HCT116 (cell line): ENCODE data around the gene EARS2.

ENCODE experiments used
- ATF3 ChIP-seq: IDR thresholded peaks from 2 replicates; pipeline ENCODE4 v1.6.1; 2012
- CBX3 ChIP-seq: IDR thresholded peaks from 2 replicates; pipeline ENCODE4 v1.6.1; 2012; ENCODE audit warnings: low read depth
- CEBPB ChIP-seq: IDR thresholded peaks from 2 replicates; pipeline ENCODE4 v1.6.1; 2012; ENCODE audit warnings: low read depth
- CTCF ChIP-seq, 3 experiments: fragments of 200-600 bp in 1 of 3; sonication (generic) in 1 of 3; IDR thresholded peaks in 2 of 3; conservative IDR thresholded peaks in 1 of 3; 2 replicates each; pipeline ENCODE4 v1.5.1; 2012 to 2017; ENCODE audit warnings: low read depth in 2 of 3, low read length in 2 of 3, antibody characterized with exemption in 1 of 3, borderline replicate concordance in 1 of 3, control low read depth in 1 of 3, mild to moderate bottlenecking in 1 of 3, mixed read lengths in 1 of 3, mixed run types in 1 of 3, moderate library complexity in 1 of 3; ENCODE audit not compliant: insufficient read depth in 1 of 3
- EGR1 ChIP-seq: IDR thresholded peaks from 2 replicates; pipeline ENCODE4 v1.6.1; 2012; ENCODE audit warnings: low read depth
- EZH2 ChIP-seq: fragments of 200-600 bp; sonication (generic); IDR thresholded peaks from 2 replicates; pipeline ENCODE4 v1.6.1; 2017; ENCODE audit warnings: antibody characterized with exemption, mixed run types
- JUND ChIP-seq: IDR thresholded peaks from 2 replicates; pipeline ENCODE4 v1.6.1; 2012
- MAX ChIP-seq: IDR thresholded peaks from 2 replicates; pipeline ENCODE4 v1.6.1; 2012
- POLR2A ChIP-seq: IDR thresholded peaks from 2 replicates; pipeline ENCODE4 v1.7.0; 2011; ENCODE audit warnings: borderline replicate concordance; ENCODE audit not compliant: insufficient read depth, insufficient read length; ENCODE audit errors: extremely low read depth
- POLR2AphosphoS5 ChIP-seq: IDR thresholded peaks from 2 replicates; pipeline ENCODE4 v1.6.1; 2011; ENCODE audit warnings: mild to moderate bottlenecking, low read depth, low read length, moderate library complexity
- RAD21 ChIP-seq: IDR thresholded peaks from 2 replicates; pipeline ENCODE4 v1.6.1; 2012; ENCODE audit warnings: low read depth, mild to moderate bottlenecking
- REST ChIP-seq: IDR thresholded peaks from 2 replicates; pipeline ENCODE4 v1.6.1; 2012; ENCODE audit warnings: low read depth
- SIN3A ChIP-seq: IDR thresholded peaks from 2 replicates; pipeline ENCODE4 v1.6.1; 2012; ENCODE audit warnings: low read depth
- YY1 ChIP-seq: IDR thresholded peaks from 2 replicates; pipeline ENCODE4 v1.6.1; 2011; ENCODE audit warnings: low read length, low read depth, moderate library complexity, mild to moderate bottlenecking; ENCODE audit not compliant: insufficient replicate concordance; ENCODE audit errors: extremely low read depth

GRCh38 chr16:23515881-23516280 is 41.3 kb downstream of the EARS2 start:
- TF ChIP-seq CTCF (IDR thresholded peaks at IDR 0.05 in 2 of 3, conservative IDR thresholded peaks at IDR 0.05 in 1 of 3; ENCODE audit: borderline replicate concordance in 1 of 3, insufficient read depth in 1 of 3, low read depth in 2 of 3, low read length in 2 of 3) (no peak), JUND (no peak), POLR2AphosphoS5 (no peak), REST (no peak), EGR1 (no peak), POLR2A (no peak), YY1 (no peak), EZH2 (no peak), ATF3 (no peak), CEBPB (no peak), RAD21 (no peak), SIN3A (no peak), MAX (no peak), CBX3 (no peak)
